B cell (primary cell): ENCODE results near the gene TSSC4. TPM values are rescaled to one million over a fixed set of nuclear protein-coding genes. Genes with fewer than 3 reads are reported as not detected.

ENCODE experiments used
- ATAC-seq: fragments of 200-7000 bp; cut with Tn5 transposase; one replicate; pipeline ENCODE4 v1.10.0; 2021; ENCODE audit warnings: low read depth, mild to moderate bottlenecking, moderate number of reproducible peaks, moderate library complexity
- CTCF ChIA-PET: fragments of 350-600 bp; sonication (Branson Sonifier 250); formaldehyde crosslinking; loops from one replicate; lab custom pipeline; 2021; ENCODE audit warnings: antibody characterized with exemption, inconsistent platforms; lab: Charles Lee
- POLR2A ChIA-PET: fragments of 350-600 bp; sonication (Branson Sonifier 250); formaldehyde crosslinking; loops from one replicate; lab custom pipeline; 2021; ENCODE audit warnings: antibody characterized with exemption; lab: Charles Lee
- DNase-seq: peaks from one replicate; pipeline ENCODE4 v3.0.0; 2013
- H2AFZ ChIP-seq: 2 replicates; pipeline ENCODE4 v1.6.1; 2012; ENCODE audit warnings: mild to moderate bottlenecking, low read depth, low read length; ENCODE audit not compliant: insufficient read depth, poor library complexity, severe bottlenecking
- H3K27ac ChIP-seq, 2 donors: 1 replicate in 1 of 2; 2 replicates in 1 of 2; pipeline ENCODE4 v1.5.1; 2012 to 2013; ENCODE audit warnings: low read length in 2 of 2, mild to moderate bottlenecking in 2 of 2, moderate library complexity in 1 of 2
- H3K27me3 ChIP-seq, 4 experiments: fragments of 200-600 bp in 1 of 4; sonication (generic) in 1 of 4; replicated peaks in 1 of 4; 1 replicate in 2 of 4; 2 replicates in 2 of 4; pipeline versions ENCODE4 v1.6.1 to v1.7.0; 2013 to 2016; ENCODE audit warnings: low read length in 3 of 4, mild to moderate bottlenecking in 2 of 4, mixed read lengths in 1 of 4, moderate library complexity in 1 of 4; ENCODE audit not compliant: insufficient read depth in 4 of 4, control insufficient read depth in 3 of 4; ENCODE audit errors: control extremely low read depth in 1 of 4
- H3K36me3 ChIP-seq, 2 experiments: replicated peaks in 1 of 2; 1 replicate in 1 of 2; 2 replicates in 1 of 2; pipeline versions ENCODE4 v1.6.1 to v1.7.1; 2013; ENCODE audit warnings: low read length in 1 of 2; ENCODE audit not compliant: insufficient read depth in 2 of 2, control insufficient read depth in 1 of 2; ENCODE audit errors: control extremely low read depth in 1 of 2, extremely low read depth in 1 of 2
- H3K4me1 ChIP-seq, 2 donors: fragments of 200-600 bp in 1 of 2; sonication (generic) in 1 of 2; 1 replicate in 1 of 2; 2 replicates in 1 of 2; pipeline versions ENCODE4 v1.5.1 to v1.6.1; 2013 to 2017; ENCODE audit warnings: low read length in 2 of 2; ENCODE audit not compliant: control insufficient read depth in 2 of 2, insufficient read depth in 2 of 2
- H3K4me2 ChIP-seq: replicated peaks from 2 replicates; pipeline ENCODE3; 2012; ENCODE audit warnings: mild to moderate bottlenecking, low read depth, low read length; ENCODE audit not compliant: poor library complexity, severe bottlenecking
- H3K4me3 ChIP-seq, 5 experiments: fragments of 200-600 bp in 1 of 5; sonication (generic) in 1 of 5; 1 replicate in 3 of 5; 2 replicates in 2 of 5; pipeline versions ENCODE4 v1.5.1 to v1.7.0; 2011 to 2016; ENCODE audit warnings: low read length in 4 of 5, mild to moderate bottlenecking in 4 of 5, low read depth in 2 of 5, control low read depth in 1 of 5, moderate library complexity in 1 of 5; ENCODE audit not compliant: insufficient read depth in 1 of 5; ENCODE audit errors: control extremely low read depth in 1 of 5, extremely low read depth in 1 of 5
- H3K79me2 ChIP-seq: fragments of 200-600 bp; sonication (generic); one replicate; pipeline ENCODE4 v1.6.0; 2016; ENCODE audit warnings: low read length; ENCODE audit not compliant: control insufficient read depth, insufficient read depth
- H3K9ac ChIP-seq: fragments of 200-600 bp; sonication (generic); 2 replicates; pipeline ENCODE4 v1.6.1; 2017; ENCODE audit warnings: mild to moderate bottlenecking, low read length, moderate library complexity
- H3K9me3 ChIP-seq, 3 donors: one replicate each; pipeline versions ENCODE4 v1.6.1 to v1.7.1; 2013; ENCODE audit warnings: low read length in 2 of 3; ENCODE audit not compliant: control insufficient read depth in 2 of 3, insufficient read depth in 1 of 3; ENCODE audit errors: control extremely low read depth in 1 of 3
- H4K20me1 ChIP-seq: 2 replicates; pipeline ENCODE4 v1.6.0; 2012; ENCODE audit warnings: mild to moderate bottlenecking, low read length; ENCODE audit not compliant: insufficient read depth, control insufficient read depth, poor library complexity, severe bottlenecking
- H3K27ac Mint-ChIP-seq: one replicate; pipeline ENCODE4 v1.8.0; 2021; ENCODE audit warnings: mixed read lengths
- H3K27me3 Mint-ChIP-seq: one replicate; pipeline ENCODE4 v1.8.0; 2021; ENCODE audit warnings: mixed read lengths
- H3K4me1 Mint-ChIP-seq: one replicate; pipeline ENCODE4 v1.8.0; 2021; ENCODE audit warnings: mixed read lengths
- H3K4me3 Mint-ChIP-seq: one replicate; pipeline ENCODE4 v1.8.0; 2021; ENCODE audit warnings: mixed read lengths
- H3K9me3 Mint-ChIP-seq: one replicate; pipeline ENCODE4 v1.8.0; 2022; ENCODE audit warnings: mixed read lengths; ENCODE audit not compliant: insufficient read depth
- CTCF ChIP-seq: fragments of 200-600 bp; IDR thresholded peaks from one replicate; pipeline ENCODE4 v1.8.0; 2022; ENCODE audit warnings: antibody characterized with exemption, mild to moderate bottlenecking
- EZH2 ChIP-seq: IDR thresholded peaks from 2 replicates; pipeline ENCODE4 v1.6.1; 2012; ENCODE audit warnings: borderline replicate concordance, low read depth, mild to moderate bottlenecking, moderate library complexity, low read length; ENCODE audit not compliant: insufficient read depth, poor library complexity, severe bottlenecking
- WGBS: methylation state at CpG from one replicate; pipeline ENCODE4 v1.1.5; 2013; ENCODE audit warnings: missing lambda C conversion rate; ENCODE audit not compliant: insufficient coverage; 5-methylcytosine and 5-hydroxymethylcytosine counted together
- intact Hi-C: fragments of 100-400 bp; cut with micrococcal nuclease; formaldehyde crosslinking; loops from one replicate; pipeline ENCODE4 v1.10.0; 2022
- polyA plus RNA-seq: library from polyadenylated mRNA; depleted of rRNA; stranded (reverse); fragments of >200 nt; gene quantifications from 2 replicates; pipeline ENCODE4 v1.2.3, GENCODE V29; 2012
- total RNA-seq, 2 donors: library from RNA; stranded (reverse); fragments of 120-200 nt in 1 of 2; gene quantifications; 1 replicate in 1 of 2; 2 replicates in 1 of 2; pipeline versions ENCODE4 v1.2.3 to v1.2.4, GENCODE V29; 2013 to 2022

Gene TSSC4
- total and polyA plus RNA-seq, 2 donors (not counting 1 experiment from before 2014, with no cell fraction given): 49.4 to 57.5 TPM

GRCh38 chr11:2400762-2401435 lies 349 bp downstream of the TSSC4 start:
- H3K4me1 ChIP-seq: peaks cover 19 to 33% of the 10 kb centered on the region in 2 donors
- H3K79me2 ChIP-seq: peaks cover 37% of the 10 kb centered on the region
- peaks cover 0 to 48% of the 10 kb centered on the region in 2 experiments for H3K36me3 ChIP-seq
- H3K4me1 Mint-ChIP-seq: peaks cover 23% of the 10 kb centered on the region
- peak overlapping the region; percentile 85 for H3K4me2 ChIP-seq
- H3K27ac ChIP-seq: peak overlapping the region; percentile 79 to 93
- H2AFZ ChIP-seq: peak overlapping the region; percentile 92
- DNase-seq (no peak), ATAC-seq (no peak)
- no peaks in the 10 kb centered on the region for H3K27me3 Mint-ChIP-seq
- H3K27me3 ChIP-seq: no peaks in the 10 kb centered on the region
- peak overlapping the region; percentile 82 to 100 (median 95) for H3K4me3 ChIP-seq
- intact Hi-C loops: loop anchor here (1.0 to 5.0 kb wide), 8 partner anchors 17 to 1704 kb away; partner anchors contain the start of genes CD81, DEAF1, LSP1 and NAP1L4
- TF ChIP-seq EZH2 (no peak), CTCF (no peak)
- no peaks in the 10 kb centered on the region for H3K9me3 ChIP-seq
- peak overlapping the region; percentile 99 for H3K9ac ChIP-seq
- ChIA-PET POLR2A (interaction anchor here (0.6 to 3.4 kb wide), 15 partner anchors 15 to 1966 kb away, joined by 3 to 42 read pairs (median 6); partner anchors contain the start of genes C11orf21, CD81, KCNQ1 and TRPM5), CTCF (interaction anchor here (0.6 to 8.4 kb wide), 16 partner anchors 9 to 978 kb away, joined by 3 to 78 read pairs (median 4); partner anchors contain the start of gene ZNF195)
- H3K9me3 Mint-ChIP-seq: no peaks in the 10 kb centered on the region
- H3K27ac Mint-ChIP-seq: peak overlapping the region; percentile 98
- WGBS: under 1% methylated on average over 55 of the region's 55 CpGs
- peak overlapping the region; percentile 90 for H3K4me3 Mint-ChIP-seq
- peaks cover 37% of the 10 kb centered on the region for H4K20me1 ChIP-seq
